ENCODE results near the gene HS3ST5. TPM values are rescaled to one million over a fixed set of nuclear protein-coding genes. Genes with fewer than 3 reads are reported as not detected.

HS3ST5 gene
- total RNA-seq, 1 experiment from 2014 or later: not detected

DNA sequence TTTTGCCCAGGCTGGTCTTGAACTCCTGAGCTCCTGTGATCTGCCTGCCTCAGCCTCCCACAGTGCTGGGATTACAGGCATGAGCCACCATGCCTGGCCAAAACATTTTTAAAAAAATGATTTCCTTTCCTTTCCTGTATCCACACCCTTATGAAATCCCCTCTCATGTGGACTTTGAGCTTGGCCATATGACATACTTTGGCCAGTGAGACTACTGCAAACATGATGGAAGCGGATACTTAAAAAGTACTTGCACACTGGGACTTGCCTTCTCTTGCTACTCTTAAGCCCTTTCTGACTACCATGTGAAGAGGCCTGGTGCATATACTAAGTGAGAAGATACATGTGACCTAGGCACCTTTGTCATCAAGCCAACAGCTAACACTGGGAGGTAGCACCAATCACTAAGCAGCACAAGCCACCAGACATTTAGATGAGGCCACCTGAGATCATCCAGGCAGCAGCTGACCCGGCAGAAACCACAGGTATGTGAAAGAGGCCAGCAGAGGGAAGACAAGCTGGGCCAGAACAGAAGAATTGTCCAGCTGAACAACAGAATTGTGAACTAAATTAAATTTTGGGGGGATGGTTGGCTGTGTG is 293.4 kb downstream of the HS3ST5 start:
- BruUV-seq (replicated peaks): no TSS peak
- Histone ChIP-seq H3K36me3 (ENCODE audit: control insufficient read depth in 1 of 2, insufficient read depth in 2 of 2, low read length in 2 of 2) (no peaks in the 10 kb centered on the region), H3K9me2 (ENCODE audit: insufficient read depth) (no peaks in the 10 kb centered on the region), H3K27me3 (ENCODE audit: insufficient read depth, low read length) (no peaks in the 10 kb centered on the region), H3K79me2 (ENCODE audit: insufficient read depth, low read length) (no peaks in the 10 kb centered on the region), H3K4me1 (ENCODE audit: control insufficient read depth in 1 of 2, insufficient read depth in 2 of 2, low read length in 2 of 2) (peaks cover 5 to 14% of the 10 kb centered on the region in 2 experiments; a peak in 3 of 4 replicates), H3K27ac (ENCODE audit: low read depth, low read length) (no peak overlapping the region), H3K9ac (ENCODE audit: low read length) (no peak overlapping the region), H3K4me3 (replicated peaks in 1 of 2; ENCODE audit: low read depth in 1 of 2, low read length in 2 of 2) (no peak overlapping the region), H3K4me2 (ENCODE audit: low read length) (peak overlapping the region; percentile 44), H2AFZ (ENCODE audit: low read depth, low read length, poor library complexity, severe bottlenecking) (no peak overlapping the region), H3K9me3 (ENCODE audit: control insufficient read depth in 1 of 2, insufficient read depth in 1 of 2, low read depth in 1 of 2, low read length in 2 of 2) (no peaks in the 10 kb centered on the region), H4K20me1 (ENCODE audit: insufficient read depth) (no peaks in the 10 kb centered on the region)
- ChIA-PET CTCF (no interaction called here), POLR2A (no interaction called here), RAD21 (ENCODE audit: low non-redundant PET in 1 of 2, low total read pairs in 2 of 2, uncharacterized antibody in 2 of 2, unreplicated experiment in 2 of 2) (no interaction called here)
- intact Hi-C loops (cut with micrococcal nuclease): no loop called here
- peak; percentile 85 for ATAC-seq
- TF ChIP-seq ZFX (IDR thresholded peaks at IDR 0.05): no peak
- no peak for TF ChIP-seq CEBPB (IDR thresholded peaks at IDR 0.05; ENCODE audit: low read depth)
- TF ChIP-seq POLR2AphosphoS5 (IDR thresholded peaks at IDR 0.05; ENCODE audit: low read depth, low read length): no peak
- no peak for TF ChIP-seq TCF7L2 (IDR thresholded peaks at IDR 0.05; ENCODE audit: borderline replicate concordance, extremely low read depth, insufficient read depth, insufficient read length)
- TF ChIP-seq, protein P1, sequence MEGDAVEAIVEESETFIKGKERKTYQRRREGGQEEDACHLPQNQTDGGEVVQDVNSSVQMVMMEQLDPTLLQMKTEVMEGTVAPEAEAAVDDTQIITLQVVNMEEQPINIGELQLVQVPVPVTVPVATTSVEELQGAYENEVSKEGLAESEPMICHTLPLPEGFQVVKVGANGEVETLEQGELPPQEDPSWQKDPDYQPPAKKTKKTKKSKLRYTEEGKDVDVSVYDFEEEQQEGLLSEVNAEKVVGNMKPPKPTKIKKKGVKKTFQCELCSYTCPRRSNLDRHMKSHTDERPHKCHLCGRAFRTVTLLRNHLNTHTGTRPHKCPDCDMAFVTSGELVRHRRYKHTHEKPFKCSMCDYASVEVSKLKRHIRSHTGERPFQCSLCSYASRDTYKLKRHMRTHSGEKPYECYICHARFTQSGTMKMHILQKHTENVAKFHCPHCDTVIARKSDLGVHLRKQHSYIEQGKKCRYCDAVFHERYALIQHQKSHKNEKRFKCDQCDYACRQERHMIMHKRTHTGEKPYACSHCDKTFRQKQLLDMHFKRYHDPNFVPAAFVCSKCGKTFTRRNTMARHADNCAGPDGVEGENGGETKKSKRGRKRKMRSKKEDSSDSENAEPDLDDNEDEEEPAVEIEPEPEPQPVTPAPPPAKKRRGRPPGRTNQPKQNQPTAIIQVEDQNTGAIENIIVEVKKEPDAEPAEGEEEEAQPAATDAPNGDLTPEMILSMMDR (IDR thresholded peaks at IDR 0.05 in 2 of 3, conservative IDR thresholded peaks at IDR 0.05 in 1 of 3; ENCODE audit: borderline replicate concordance in 1 of 3, insufficient read depth in 1 of 3, low read depth in 2 of 3, low read length in 2 of 3): no peak
- TF ChIP-seq ZBTB33 (IDR thresholded peaks at IDR 0.05; ENCODE audit: extremely low read depth, insufficient replicate concordance, low read length): no peak
- TF ChIP-seq ELF1 (IDR thresholded peaks at IDR 0.05; ENCODE audit: borderline replicate concordance, low read depth): no peak
- TF ChIP-seq EGR1 (IDR thresholded peaks at IDR 0.05; ENCODE audit: low read depth): no peak
- TF ChIP-seq CBX3 (IDR thresholded peaks at IDR 0.05; ENCODE audit: low read depth): no peak
- TF ChIP-seq, protein P2, sequence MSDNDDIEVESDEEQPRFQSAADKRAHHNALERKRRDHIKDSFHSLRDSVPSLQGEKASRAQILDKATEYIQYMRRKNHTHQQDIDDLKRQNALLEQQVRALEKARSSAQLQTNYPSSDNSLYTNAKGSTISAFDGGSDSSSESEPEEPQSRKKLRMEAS (IDR thresholded peaks at IDR 0.05): no peak
- TF ChIP-seq RAD21 (IDR thresholded peaks at IDR 0.05; ENCODE audit: low read depth): no peak
- no peak for TF ChIP-seq ZNF274 (IDR thresholded peaks at IDR 0.05; ENCODE audit: low read depth, low read length)
- no peak for TF ChIP-seq REST (IDR thresholded peaks at IDR 0.05; ENCODE audit: low read depth)
- no peak for TF ChIP-seq ATF3 (IDR thresholded peaks at IDR 0.05)
- no peak for TF ChIP-seq FOSL1 (IDR thresholded peaks at IDR 0.05; ENCODE audit: low read depth)
- no peak for TF ChIP-seq EZH2phosphoT487 (IDR thresholded peaks at IDR 0.05; ENCODE audit: borderline replicate concordance)
- TF ChIP-seq SRF (IDR thresholded peaks at IDR 0.05; ENCODE audit: low read depth): no peak
- no peak for TF ChIP-seq POLR2A (IDR thresholded peaks at IDR 0.05; ENCODE audit: borderline replicate concordance, extremely low read depth, insufficient read depth, insufficient read length)
- no peak for TF ChIP-seq SIN3A (IDR thresholded peaks at IDR 0.05; ENCODE audit: low read depth)
- TF ChIP-seq SP1 (IDR thresholded peaks at IDR 0.05; ENCODE audit: low read depth): no peak
- peak; percentile 8 for DNase-seq (ENCODE audit: low read depth, low spot score)

Measured in HCT116 (cell line).